Activated CD4-positive, alpha-beta T cell treated with anti-CD3 and anti-CD28 coated beads, Interleukin-2, amount 50 U/mL, for 16 hours (primary cell): ENCODE data around the gene MORN1.

Experiments
- DNase-seq: peaks from one replicate; pipeline ENCODE4 v3.0.0-alpha.2; 2020

Gene MORN1

GRCh38 chr1:2418791-2419320 is 27.5 kb upstream of the MORN1 start:
- no peak for DNase-seq

GRCh38 chr1:2417833-2418225 is 26.5 kb upstream of the MORN1 start:
- no peak for DNase-seq

- DNase-seq: no peak
These were observed 25.9 kb upstream of the MORN1 start for GRCh38 chr1:2417083-2417832.

GRCh38 chr1:2416403-2416802 is 25.0 kb upstream of the MORN1 start:
- no peak for DNase-seq

DNA sequence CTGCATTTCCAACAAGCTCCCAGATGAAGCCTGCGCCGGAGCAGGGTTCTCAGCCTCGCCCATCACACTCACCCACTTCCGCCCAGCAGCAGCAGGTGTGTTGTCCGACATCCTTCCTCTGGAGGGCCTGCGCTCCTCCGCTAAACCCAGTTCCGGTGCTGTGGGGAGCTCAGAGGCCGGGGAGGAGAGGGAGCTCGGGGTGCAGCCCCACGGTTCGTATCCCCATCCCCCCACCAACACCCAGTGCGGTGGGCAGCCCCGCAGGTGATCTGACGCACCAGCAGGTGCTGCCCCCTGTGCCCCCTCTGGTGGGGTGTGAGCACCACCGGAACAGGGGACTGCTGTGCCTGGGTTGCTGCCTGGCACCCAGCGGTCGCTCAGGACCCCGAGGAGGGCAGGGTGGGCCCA is 24.5 kb upstream of the MORN1 start:
- peak; percentile 60 for DNase-seq

GRCh38 chr1:2415337-2415736 is 24.0 kb upstream of the MORN1 start:
- DNase-seq: no peak

DNA sequence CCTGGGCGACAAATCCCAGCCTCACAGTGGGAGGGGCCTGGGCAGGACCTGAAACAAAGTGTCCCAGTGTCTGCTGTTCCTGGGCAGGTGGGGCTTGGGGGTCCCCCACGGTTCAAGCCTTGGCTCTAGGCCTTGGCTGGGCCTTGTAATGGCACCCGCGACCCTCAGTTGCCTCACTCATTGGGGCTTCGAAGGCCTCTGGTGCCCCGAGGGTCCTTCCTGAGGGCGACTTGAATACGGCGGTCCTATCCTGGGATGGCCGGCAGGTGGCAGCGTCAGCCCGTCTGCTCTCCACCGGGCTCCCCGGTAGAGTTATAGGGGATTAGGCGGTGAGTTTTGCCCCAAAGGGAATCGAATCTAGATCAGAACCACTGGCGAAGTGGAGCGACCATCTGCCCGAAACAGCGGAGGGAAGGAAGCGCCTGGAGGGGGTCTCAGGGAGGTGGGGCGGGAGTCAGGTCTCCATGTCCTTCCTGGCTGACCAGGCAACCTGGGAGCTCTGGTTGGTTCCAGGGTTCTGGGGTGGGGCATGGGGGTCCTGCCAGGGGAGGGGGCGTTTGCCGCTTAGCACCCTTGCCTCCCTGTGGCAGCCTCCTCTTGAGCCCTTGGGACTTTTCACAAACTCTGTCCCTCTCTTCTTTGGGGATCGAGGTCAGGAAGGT is 23.1 kb upstream of the MORN1 start:
- peak; percentile 79 for DNase-seq

GRCh38 chr1:2413495-2414296 is 22.3 kb upstream of the MORN1 start:
- peak; percentile 30 for DNase-seq

DNA sequence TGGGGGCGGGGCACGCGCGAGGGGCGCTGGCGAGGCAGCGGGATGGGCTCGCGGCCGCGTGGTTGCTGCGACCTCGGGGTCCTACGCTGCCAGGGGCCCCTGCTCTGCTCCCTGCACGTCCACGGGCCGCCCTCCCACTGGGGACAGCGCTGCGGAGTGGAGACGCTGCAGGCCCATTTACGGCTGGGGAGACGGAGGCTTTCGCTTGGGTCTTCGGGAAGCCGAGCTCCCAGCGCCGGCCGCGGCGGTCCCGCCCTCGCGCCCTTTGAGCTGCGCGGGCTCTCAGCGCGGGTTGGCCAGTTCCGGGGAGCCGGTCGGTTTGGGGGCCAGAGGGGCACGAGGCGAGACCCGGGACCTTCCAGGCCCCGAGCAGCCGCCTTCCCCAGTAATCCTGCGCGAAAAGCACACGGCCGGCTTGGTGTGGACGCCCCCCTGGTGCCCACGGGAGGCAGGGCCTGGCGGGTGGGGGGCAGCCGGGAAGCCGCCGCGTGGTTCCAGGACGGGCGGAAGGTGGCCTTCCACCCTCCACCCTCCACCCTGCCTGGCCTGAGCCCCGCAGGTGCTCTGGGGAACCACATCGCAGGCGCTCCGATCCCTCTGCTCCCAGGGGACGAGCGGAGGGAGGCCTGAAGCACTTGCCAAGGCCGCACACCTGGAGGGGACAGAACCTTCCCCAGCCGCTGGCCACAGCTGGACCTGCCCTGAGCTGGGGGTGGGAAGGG is 21.6 kb upstream of the MORN1 start:
- no peak for DNase-seq

- DNase-seq: peak; percentile 99
These were observed 21.0 kb upstream of the MORN1 start, which contains the start of gene PEX10 for GRCh38 chr1:2412395-2412772. Gene PEX10 (minus strand): TSS chr1:2412564. CDS start chr1:2412502, 62 bp downstream.

DNA sequence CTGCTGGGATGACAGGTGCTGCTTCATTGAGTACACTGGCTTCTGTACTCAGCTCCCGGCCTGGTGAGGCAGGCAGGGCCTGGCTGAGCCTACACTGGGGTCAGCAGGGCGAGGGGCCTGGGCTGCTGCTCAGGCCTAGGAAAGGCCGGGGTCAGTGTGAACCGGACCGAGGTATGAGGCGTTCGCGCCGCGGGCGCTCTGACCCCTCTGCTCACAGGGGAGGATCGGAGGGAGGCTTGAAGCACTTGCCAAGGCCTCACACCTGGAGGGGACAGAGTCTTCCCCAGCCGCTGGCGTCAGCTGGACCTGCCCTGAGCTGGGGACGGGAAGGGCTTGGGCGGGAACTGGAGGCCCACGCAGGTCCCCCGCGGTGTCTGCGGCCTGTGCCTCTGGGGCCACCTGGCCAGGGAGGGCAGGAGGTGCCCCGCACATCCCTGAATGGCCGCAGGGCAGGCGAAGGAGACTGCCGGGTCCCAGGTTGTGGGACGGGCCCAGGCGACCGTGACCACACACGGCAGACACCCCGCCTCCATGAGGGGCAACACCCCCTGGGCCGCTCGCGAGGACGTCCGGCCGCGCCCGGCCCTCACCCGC is 20.5 kb upstream of the MORN1 start:
- peak; percentile 30 for DNase-seq

- no peak for DNase-seq
These were observed 18.4 kb upstream of the MORN1 start for GRCh38 chr1:2409745-2410144.

- DNase-seq: no peak
These were observed 17.5 kb upstream of the MORN1 start for GRCh38 chr1:2408859-2409276.

GRCh38 chr1:2408456-2408855 is 17.1 kb upstream of the MORN1 start:
- no peak for DNase-seq

DNA sequence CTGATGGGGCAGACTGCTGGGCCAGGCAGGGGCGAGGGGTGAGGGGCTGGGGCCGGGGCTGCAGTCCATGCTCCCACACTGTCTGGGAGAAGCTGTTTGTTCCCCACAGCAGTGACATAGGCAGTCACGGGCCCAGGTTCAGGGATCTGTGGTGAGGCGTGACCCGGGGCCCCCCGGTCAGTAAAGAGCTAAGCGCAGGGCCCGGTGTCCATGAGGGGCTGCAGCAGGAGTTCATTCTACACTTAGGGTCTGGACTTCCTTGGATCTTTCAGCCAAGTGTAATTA is 16.6 kb upstream of the MORN1 start:
- no peak for DNase-seq

- no peak for DNase-seq
These were observed 16.0 kb upstream of the MORN1 start for GRCh38 chr1:2407166-2407990.

GRCh38 chr1:2406451-2407041 is 15.2 kb upstream of the MORN1 start:
- no peak for DNase-seq

DNA sequence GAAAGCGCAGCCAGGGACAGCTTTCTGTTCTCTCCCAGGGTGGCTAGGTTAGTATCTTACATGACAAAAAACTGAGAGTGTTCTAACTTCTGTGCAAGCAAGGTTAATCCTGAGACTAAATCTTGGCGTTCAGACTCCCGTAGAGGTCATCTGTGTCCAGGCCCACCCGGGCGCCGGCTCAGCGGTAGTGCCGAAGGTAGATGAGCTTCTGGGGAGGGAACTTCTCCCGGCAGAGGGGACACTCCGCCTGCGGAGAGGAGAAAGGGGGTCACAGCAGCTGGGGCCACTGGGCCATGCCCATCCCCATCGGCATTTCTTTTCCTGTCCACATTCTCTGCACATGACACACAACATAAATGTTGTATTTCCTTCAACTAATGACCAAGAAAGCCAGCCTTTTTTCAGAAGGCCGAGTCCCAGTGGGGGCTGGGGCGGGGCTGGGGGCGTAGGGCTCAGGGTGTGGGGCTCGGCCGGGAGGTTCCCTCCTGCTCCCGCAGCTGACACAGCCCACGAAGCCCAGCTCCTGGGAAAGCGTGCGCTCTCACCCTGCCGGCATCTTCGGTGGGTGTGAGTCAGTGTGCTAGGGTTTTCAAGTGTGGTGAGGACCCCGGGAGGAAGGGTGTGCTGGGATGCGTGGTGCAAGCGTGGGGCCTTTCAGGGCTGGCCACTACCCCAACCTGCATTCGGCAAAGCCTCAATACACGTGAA is 14.4 kb upstream of the MORN1 start:
- no peak for DNase-seq

DNA sequence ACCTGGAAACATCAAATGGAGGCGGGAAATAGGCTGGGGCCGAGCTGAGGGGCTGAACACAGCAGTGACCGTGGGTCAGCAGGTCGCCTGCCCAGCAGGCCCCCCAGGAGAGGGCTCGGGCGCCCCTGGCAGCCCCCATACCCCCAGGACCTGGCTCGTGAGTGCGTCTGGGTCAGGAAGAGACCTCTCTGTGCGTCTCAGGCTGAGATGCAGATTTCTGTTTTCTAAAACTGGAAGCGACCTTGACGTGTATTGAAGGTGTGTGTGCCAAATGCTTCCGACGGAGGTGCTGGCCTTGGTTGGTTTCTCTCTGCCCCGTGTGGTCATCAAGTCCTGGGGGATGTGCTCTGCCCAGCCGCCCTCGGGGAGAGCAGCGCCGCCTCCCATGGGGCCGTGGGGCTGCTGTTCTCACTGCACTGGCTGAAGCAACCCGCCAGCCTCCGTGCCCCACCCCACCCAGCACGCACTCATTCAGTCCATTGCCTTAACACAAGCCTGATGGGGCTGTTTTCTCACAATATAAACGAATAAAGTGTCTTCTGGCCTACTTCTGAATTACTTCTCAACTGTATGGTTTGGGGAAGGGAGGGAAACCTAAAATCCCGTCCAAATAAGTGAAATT is 13.6 kb upstream of the MORN1 start:
- DNase-seq: no peak
